Neural cell (in vitro differentiated cells): ENCODE results near the gene ATP2C2. TPM values are rescaled to one million over a fixed set of nuclear protein-coding genes. Genes with fewer than 3 reads are reported as not detected.

Source experiments
- H2AFZ ChIP-seq: fragments of 200-600, 300-800 bp; sonication (generic), shearing (Covaris generic); 2 replicates; pipeline ENCODE4 v1.6.0; 2014; ENCODE audit warnings: low read depth, mild to moderate bottlenecking, antibody characterized with exemption, low read length, moderate library complexity
- H3F3A ChIP-seq: fragments of 200-600 bp; shearing (Covaris generic); 2 replicates; pipeline ENCODE4 v1.6.1; 2016; ENCODE audit warnings: mild to moderate bottlenecking, moderate library complexity, mixed read lengths, antibody characterized with exemption, low read length; ENCODE audit not compliant: insufficient read depth, poor library complexity, severe bottlenecking
- H3K27ac ChIP-seq: fragments of 200-600, 300-800 bp; sonication (generic), shearing (Covaris generic); 2 replicates; pipeline ENCODE4 v1.5.1; 2014; ENCODE audit warnings: mild to moderate bottlenecking, low read length, moderate library complexity
- H3K27me3 ChIP-seq: fragments of 300-800, 200-600 bp; sonication (generic), shearing (Covaris generic); 2 replicates; pipeline ENCODE4 v1.6.0; 2014; ENCODE audit warnings: mild to moderate bottlenecking, low read depth, low read length, moderate library complexity; ENCODE audit not compliant: insufficient read depth
- H3K36me3 ChIP-seq: fragments of 300-800, 200-600 bp; sonication (generic), shearing (Covaris generic); 2 replicates; pipeline ENCODE4 v1.5.1; 2014; ENCODE audit warnings: mild to moderate bottlenecking, antibody characterized with exemption, low read length, moderate library complexity; ENCODE audit not compliant: insufficient read depth
- H3K4me2 ChIP-seq: fragments of 300-800, 200-600 bp; sonication (generic), shearing (Covaris generic); 2 replicates; pipeline ENCODE4 v1.6.0; 2014; ENCODE audit warnings: mild to moderate bottlenecking, low read length
- H3K4me3 ChIP-seq: fragments of 300-800, 200-600 bp; sonication (generic), shearing (Covaris generic); 2 replicates; pipeline ENCODE4 v1.5.1; 2014; ENCODE audit warnings: mild to moderate bottlenecking, low read length, moderate library complexity
- H3K79me2 ChIP-seq: fragments of 200-600 bp; shearing (Covaris generic); replicated peaks from 2 replicates; pipeline ENCODE4 v1.6.0; 2014; ENCODE audit warnings: mild to moderate bottlenecking, low read length, moderate library complexity; ENCODE audit not compliant: insufficient read depth
- H3K9ac ChIP-seq: fragments of 300-800, 200-600 bp; sonication (generic), shearing (Covaris generic); 2 replicates; pipeline ENCODE4 v1.6.1; 2016; ENCODE audit warnings: mild to moderate bottlenecking, low read length, mixed read lengths
- H3K9me2 ChIP-seq: fragments of 200-600 bp; shearing (Covaris generic); 2 replicates; pipeline ENCODE4 v1.6.1; 2016; ENCODE audit warnings: mild to moderate bottlenecking, low read length, mixed read lengths; ENCODE audit not compliant: insufficient read depth
- H3K9me3 ChIP-seq: fragments of 200-600, 300-800 bp; sonication (generic), shearing (Covaris generic); 2 replicates; pipeline ENCODE4 v1.6.1; 2016; ENCODE audit warnings: mild to moderate bottlenecking, mixed run types, low read length, moderate library complexity, mixed read lengths
- H4K20me1 ChIP-seq: fragments of 200-600 bp; shearing (Covaris generic); 2 replicates; pipeline ENCODE4 v1.6.1; 2016; ENCODE audit warnings: mild to moderate bottlenecking, mixed run types; ENCODE audit not compliant: insufficient read depth
- EP300 ChIP-seq: fragments of 450-650 bp; conservative IDR thresholded peaks from 2 replicates; pipeline ENCODE4 v1.6.1; 2014; ENCODE audit warnings: antibody characterized with exemption, mild to moderate bottlenecking, moderate library complexity; ENCODE audit not compliant: poor library complexity, severe bottlenecking
- EZH2 ChIP-seq: fragments of 200-600, 300-800 bp; shearing (Covaris generic), sonication (generic); IDR thresholded peaks from 2 replicates; pipeline ENCODE4 v1.6.1; 2014; ENCODE audit warnings: antibody characterized with exemption, low read length, borderline replicate concordance, mild to moderate bottlenecking; ENCODE audit not compliant: insufficient read depth, poor library complexity, severe bottlenecking
- MXI1 ChIP-seq: fragments of 450-650 bp; conservative IDR thresholded peaks from 2 replicates; pipeline ENCODE4 v1.6.1; 2014; ENCODE audit warnings: antibody characterized with exemption, mild to moderate bottlenecking; ENCODE audit not compliant: poor library complexity, severe bottlenecking
- POLR2AphosphoS5 ChIP-seq: IDR thresholded peaks from 2 replicates; pipeline ENCODE4 v1.6.1; 2012
- RAD21 ChIP-seq: fragments of 450-650 bp; conservative IDR thresholded peaks from 2 replicates; pipeline ENCODE4 v1.6.1; 2014; ENCODE audit warnings: antibody characterized with exemption, mild to moderate bottlenecking, moderate library complexity
- REST ChIP-seq: IDR thresholded peaks from 2 replicates; pipeline ENCODE4 v1.6.1; 2012; ENCODE audit warnings: borderline replicate concordance
- SMC3 ChIP-seq: fragments of 450-650 bp; conservative IDR thresholded peaks from 2 replicates; pipeline ENCODE4 v1.6.1; 2014; ENCODE audit warnings: antibody characterized with exemption, mild to moderate bottlenecking, moderate library complexity; ENCODE audit not compliant: poor library complexity
- TAF1 ChIP-seq: IDR thresholded peaks from 2 replicates; pipeline ENCODE4 v1.6.1; 2012; ENCODE audit warnings: low read depth
- polyA plus RNA-seq: library from polyadenylated mRNA; depleted of rRNA; stranded (reverse); fragments of >200 nt; gene quantifications from 2 replicates; pipeline ENCODE4 v1.2.3, GENCODE V29; 2014
- TF ChIP-seq, protein P1 (sequence below): fragments of 450-650 bp; IDR thresholded peaks from 2 replicates; pipeline ENCODE4 v1.5.1; 2014; ENCODE audit warnings: antibody characterized with exemption, mild to moderate bottlenecking, moderate library complexity; ENCODE audit not compliant: poor library complexity, severe bottlenecking

Gene ATP2C2
- polyA plus RNA-seq, 1 donor from 2014 or later = not detected

- no peaks in the 10 kb centered on the region for H3K9me2 ChIP-seq
- H2AFZ ChIP-seq = no peak overlapping the region
- no peak overlapping the region for H3K9ac ChIP-seq
- H4K20me1 ChIP-seq = no peaks in the 10 kb centered on the region
- TF ChIP-seq POLR2AphosphoS5 (no peak), RAD21 (no peak), REST (no peak), EZH2 (no peak), EP300 (no peak), SMC3 (no peak), TAF1 (no peak)
- TF ChIP-seq, protein P1, sequence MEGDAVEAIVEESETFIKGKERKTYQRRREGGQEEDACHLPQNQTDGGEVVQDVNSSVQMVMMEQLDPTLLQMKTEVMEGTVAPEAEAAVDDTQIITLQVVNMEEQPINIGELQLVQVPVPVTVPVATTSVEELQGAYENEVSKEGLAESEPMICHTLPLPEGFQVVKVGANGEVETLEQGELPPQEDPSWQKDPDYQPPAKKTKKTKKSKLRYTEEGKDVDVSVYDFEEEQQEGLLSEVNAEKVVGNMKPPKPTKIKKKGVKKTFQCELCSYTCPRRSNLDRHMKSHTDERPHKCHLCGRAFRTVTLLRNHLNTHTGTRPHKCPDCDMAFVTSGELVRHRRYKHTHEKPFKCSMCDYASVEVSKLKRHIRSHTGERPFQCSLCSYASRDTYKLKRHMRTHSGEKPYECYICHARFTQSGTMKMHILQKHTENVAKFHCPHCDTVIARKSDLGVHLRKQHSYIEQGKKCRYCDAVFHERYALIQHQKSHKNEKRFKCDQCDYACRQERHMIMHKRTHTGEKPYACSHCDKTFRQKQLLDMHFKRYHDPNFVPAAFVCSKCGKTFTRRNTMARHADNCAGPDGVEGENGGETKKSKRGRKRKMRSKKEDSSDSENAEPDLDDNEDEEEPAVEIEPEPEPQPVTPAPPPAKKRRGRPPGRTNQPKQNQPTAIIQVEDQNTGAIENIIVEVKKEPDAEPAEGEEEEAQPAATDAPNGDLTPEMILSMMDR = no peak
- no peaks in the 10 kb centered on the region for H3F3A ChIP-seq
- H3K9me3 ChIP-seq = no peaks in the 10 kb centered on the region
- H3K27ac ChIP-seq = no peak overlapping the region
- peaks cover 3% of the 10 kb centered on the region for H3K36me3 ChIP-seq
- H3K4me3 ChIP-seq = no peak overlapping the region
- no peaks in the 10 kb centered on the region for H3K79me2 ChIP-seq
- H3K4me2 ChIP-seq = no peak overlapping the region
- no peaks in the 10 kb centered on the region for H3K27me3 ChIP-seq
Observed at GRCh38 chr16:84453061-84453752, 84.9 kb downstream of the ATP2C2 start.

DNA sequence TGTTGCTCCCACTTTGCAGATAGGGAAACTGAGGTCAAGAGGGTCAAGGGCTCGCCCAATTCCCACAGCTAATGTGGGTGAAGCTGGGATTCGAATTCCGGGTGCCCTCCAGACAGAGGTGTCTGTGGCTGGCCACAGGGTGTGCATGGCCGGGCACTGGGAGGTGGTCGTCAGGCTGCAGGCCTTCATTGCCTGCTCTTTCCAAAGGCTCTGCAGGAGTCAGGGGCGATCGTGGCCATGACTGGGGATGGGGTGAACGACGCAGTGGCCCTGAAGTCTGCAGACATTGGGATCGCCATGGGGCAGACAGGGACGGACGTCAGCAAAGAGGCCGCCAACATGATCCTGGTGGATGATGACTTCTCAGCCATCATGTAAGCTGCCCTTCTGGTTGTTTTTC is 86.3 kb downstream of the ATP2C2 start:
- Histone ChIP-seq H3K79me2 (no peaks in the 10 kb centered on the region), H3K9me2 (no peaks in the 10 kb centered on the region), H3K4me2 (no peak overlapping the region), H4K20me1 (no peaks in the 10 kb centered on the region), H3F3A (no peaks in the 10 kb centered on the region), H3K27me3 (no peaks in the 10 kb centered on the region), H3K36me3 (peaks cover 3% of the 10 kb centered on the region), H3K4me3 (no peak overlapping the region), H3K27ac (no peak overlapping the region), H3K9me3 (no peaks in the 10 kb centered on the region), H2AFZ (no peak overlapping the region), H3K9ac (no peak overlapping the region)
- TF ChIP-seq EP300 = no peak
- TF ChIP-seq RAD21 = no peak
- no peak for TF ChIP-seq POLR2AphosphoS5
- no peak for TF ChIP-seq EZH2
- TF ChIP-seq TAF1 = no peak
- TF ChIP-seq, protein P1 = no peak
- TF ChIP-seq REST = no peak
- TF ChIP-seq SMC3 = no peak
- no peak for TF ChIP-seq MXI1
